Esophagus squamous epithelium (tissue), 5 donors: ENCODE measurements around the gene IQSEC3. TPM values are rescaled to one million over a fixed set of nuclear protein-coding genes. Genes with fewer than 3 reads are reported as not detected.
A peak's percentile ranks its signal among the peaks of the same experiment; 100 is the strongest.

Experiments
- DNase-seq: peaks from one replicate; lab custom pipeline; 2025; lab: John Stamatoyannopoulos, UW
- H3K27ac ChIP-seq, 4 donors: fragments of 200-600 bp; sonication (generic); one replicate each; pipeline ENCODE4 v1.5.1; 2016 to 2019; ENCODE audit warnings: mild to moderate bottlenecking in 1 of 4
- H3K27me3 ChIP-seq, 4 donors: fragments of 200-600 bp; sonication (generic); 1 replicate in 3 of 4; 2 replicates in 1 of 4; pipeline versions ENCODE4 v1.5.1 to v1.6.0; 2017 to 2021; ENCODE audit warnings: antibody characterized with exemption in 1 of 4
- H3K36me3 ChIP-seq, 3 donors: fragments of 200-600 bp; sonication (generic); one replicate each; pipeline ENCODE4 v1.5.1; 2016 to 2019
- H3K4me1 ChIP-seq, 3 donors: fragments of 200-600 bp; sonication (generic); one replicate each; pipeline ENCODE4 v1.5.1; 2017 to 2019
- H3K4me3 ChIP-seq, 4 donors: fragments of 200-600 bp; sonication (generic); 1 replicate in 3 of 4; 2 replicates in 1 of 4; pipeline ENCODE4 v1.5.1; 2016 to 2019; ENCODE audit warnings: mild to moderate bottlenecking in 2 of 4, moderate library complexity in 1 of 4
- H3K9me3 ChIP-seq, 3 donors: fragments of 200-600 bp; sonication (generic); one replicate each; pipeline ENCODE4 v1.5.1; 2016 to 2019
- POLR2A ChIP-seq, 4 donors: fragments of 450-650 bp; IDR thresholded peaks; one replicate each; pipeline ENCODE4 v1.6.1; 2017; ENCODE audit warnings: antibody characterized with exemption in 4 of 4, mild to moderate bottlenecking in 4 of 4, moderate library complexity in 3 of 4
- WGBS, 2 donors: methylation state at CpG; one replicate each; pipeline ENCODE4 v1.1.5; 2018; 5-methylcytosine and 5-hydroxymethylcytosine counted together
- intact Hi-C: fragments of 100-400 bp; cut with DNase I; formaldehyde crosslinking; loops from one replicate; pipeline ENCODE4 v1.15.0; 2022
- total RNA-seq, 4 donors: library from RNA; depleted of rRNA; stranded (reverse); fragments of >200 nt; gene quantifications; one replicate each; pipeline ENCODE4 v1.1.0, GENCODE V29; 2016
- TF ChIP-seq, protein P1 (sequence below), 6 experiments: fragments of 450-650 bp in 4 of 6; fragments of 200-600 bp in 2 of 6; sonication (generic) in 2 of 6; IDR thresholded peaks; one replicate each; pipeline ENCODE4 v1.5.1; 2016 to 2019; ENCODE audit warnings: antibody characterized with exemption in 6 of 6, mild to moderate bottlenecking in 4 of 6, moderate library complexity in 4 of 6
- donor health status: DM: yes; HTN: yes; CAD: no.

IQSEC3 gene
- total RNA-seq, 4 donors from 2014 or later: 0.04 to 0.95 (median 0.08) TPM; not detected in 1

DNA sequence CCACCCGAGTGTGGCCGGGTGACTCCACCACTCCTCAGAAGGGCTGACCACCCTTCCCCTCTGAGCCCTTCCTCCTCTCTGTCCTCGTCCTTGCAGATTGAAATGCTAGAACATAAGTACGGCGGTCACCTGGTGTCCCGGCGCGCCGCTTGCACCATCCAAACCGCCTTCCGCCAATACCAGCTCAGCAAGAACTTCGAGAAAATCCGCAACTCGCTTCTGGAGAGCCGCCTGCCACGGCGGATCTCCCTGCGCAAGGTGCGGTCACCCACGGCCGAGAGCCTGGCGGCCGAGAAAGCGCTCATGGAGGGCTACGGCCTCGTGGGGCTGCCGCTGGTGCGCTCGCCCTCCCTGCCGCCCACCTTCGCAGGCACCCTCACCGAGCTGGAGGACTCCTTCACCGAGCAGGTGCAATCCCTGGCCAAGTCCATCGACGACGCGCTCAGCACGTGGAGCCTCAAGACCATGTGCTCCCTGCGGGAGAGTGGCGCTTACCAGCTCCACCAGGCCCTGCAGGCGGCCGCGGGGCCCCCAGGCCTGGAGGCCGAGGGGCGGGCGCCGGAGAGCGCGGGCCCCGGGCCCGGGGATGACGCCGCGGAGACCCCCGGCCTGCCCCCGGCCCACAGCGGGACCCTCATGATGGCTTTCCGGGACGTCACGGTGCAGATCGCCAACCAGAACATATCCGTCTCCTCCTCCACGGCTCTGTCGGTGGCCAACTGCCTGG, 71.8 kb downstream of the IQSEC3 start:
- Histone ChIP-seq H3K27me3 (peaks cover 0 to 69% (median 3%) of the 10 kb centered on the region in 4 donors), H3K9me3 (no peaks in the 10 kb centered on the region), H3K4me1 (peaks cover 0 to 17% (median 11%) of the 10 kb centered on the region in 3 donors), H3K27ac (no peak overlapping the region), H3K4me3 (peak overlapping the region in 2 of 4 donors; percentile 34 to 43), H3K36me3 (no peaks in the 10 kb centered on the region)
- intact Hi-C loops: no loop called here
- 80 to 100% methylated on average over 2 to 11 of the region's 64 CpGs for WGBS, 2 donors
- no peak for DNase-seq
- TF ChIP-seq, protein P1, sequence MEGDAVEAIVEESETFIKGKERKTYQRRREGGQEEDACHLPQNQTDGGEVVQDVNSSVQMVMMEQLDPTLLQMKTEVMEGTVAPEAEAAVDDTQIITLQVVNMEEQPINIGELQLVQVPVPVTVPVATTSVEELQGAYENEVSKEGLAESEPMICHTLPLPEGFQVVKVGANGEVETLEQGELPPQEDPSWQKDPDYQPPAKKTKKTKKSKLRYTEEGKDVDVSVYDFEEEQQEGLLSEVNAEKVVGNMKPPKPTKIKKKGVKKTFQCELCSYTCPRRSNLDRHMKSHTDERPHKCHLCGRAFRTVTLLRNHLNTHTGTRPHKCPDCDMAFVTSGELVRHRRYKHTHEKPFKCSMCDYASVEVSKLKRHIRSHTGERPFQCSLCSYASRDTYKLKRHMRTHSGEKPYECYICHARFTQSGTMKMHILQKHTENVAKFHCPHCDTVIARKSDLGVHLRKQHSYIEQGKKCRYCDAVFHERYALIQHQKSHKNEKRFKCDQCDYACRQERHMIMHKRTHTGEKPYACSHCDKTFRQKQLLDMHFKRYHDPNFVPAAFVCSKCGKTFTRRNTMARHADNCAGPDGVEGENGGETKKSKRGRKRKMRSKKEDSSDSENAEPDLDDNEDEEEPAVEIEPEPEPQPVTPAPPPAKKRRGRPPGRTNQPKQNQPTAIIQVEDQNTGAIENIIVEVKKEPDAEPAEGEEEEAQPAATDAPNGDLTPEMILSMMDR (IDR thresholded peaks at IDR 0.05): no peak
- no peak for TF ChIP-seq POLR2A (IDR thresholded peaks at IDR 0.05)

DNA sequence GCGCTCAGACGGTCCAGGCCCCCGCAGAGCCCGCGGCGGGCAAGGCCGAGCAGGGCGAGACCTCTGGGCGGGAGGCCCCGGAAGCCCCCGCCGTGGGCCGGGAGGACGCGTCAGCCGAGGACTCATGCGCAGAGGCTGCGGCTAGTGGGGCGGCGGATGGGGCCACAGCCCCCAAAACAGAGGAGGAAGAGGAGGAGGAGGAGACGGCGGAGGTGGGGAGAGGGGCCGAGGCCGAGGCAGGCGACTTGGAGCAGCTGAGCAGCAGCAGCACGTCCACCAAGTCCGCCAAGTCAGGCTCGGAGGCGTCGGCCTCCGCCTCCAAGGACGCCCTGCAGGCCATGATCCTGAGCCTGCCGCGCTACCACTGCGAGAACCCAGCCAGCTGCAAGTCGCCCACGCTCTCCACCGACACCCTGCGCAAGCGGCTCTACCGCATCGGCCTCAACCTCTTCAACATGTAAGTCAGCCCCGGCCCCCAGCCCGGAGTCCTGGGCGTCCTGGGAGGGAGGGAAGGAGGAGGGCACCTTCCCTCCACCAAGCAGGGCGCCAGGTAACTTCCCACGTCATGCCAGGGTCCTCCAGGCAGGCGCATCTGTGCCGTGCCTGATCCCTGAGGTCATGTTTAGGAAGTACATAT, 72.4 kb downstream of the IQSEC3 start:
- no peaks in the 10 kb centered on the region for H3K36me3 ChIP-seq
- intact Hi-C loops: no loop called here
- peak overlapping the region in 3 of 4 donors; percentile 14 to 43 (median 34) for H3K4me3 ChIP-seq
- peaks cover 1 to 24% (median 14%) of the 10 kb centered on the region in 3 donors for H3K4me1 ChIP-seq
- 13 to 46% methylated on average over 8 to 26 of the region's 49 CpGs for WGBS, 2 donors
- H3K27ac ChIP-seq: no peak overlapping the region
- DNase-seq: no peak
- H3K9me3 ChIP-seq: no peaks in the 10 kb centered on the region
- H3K27me3 ChIP-seq: peaks cover 0 to 69% (median 3%) of the 10 kb centered on the region in 4 donors
- TF ChIP-seq, protein P1 (IDR thresholded peaks at IDR 0.05): no peak
- no peak for TF ChIP-seq POLR2A (IDR thresholded peaks at IDR 0.05)

DNA sequence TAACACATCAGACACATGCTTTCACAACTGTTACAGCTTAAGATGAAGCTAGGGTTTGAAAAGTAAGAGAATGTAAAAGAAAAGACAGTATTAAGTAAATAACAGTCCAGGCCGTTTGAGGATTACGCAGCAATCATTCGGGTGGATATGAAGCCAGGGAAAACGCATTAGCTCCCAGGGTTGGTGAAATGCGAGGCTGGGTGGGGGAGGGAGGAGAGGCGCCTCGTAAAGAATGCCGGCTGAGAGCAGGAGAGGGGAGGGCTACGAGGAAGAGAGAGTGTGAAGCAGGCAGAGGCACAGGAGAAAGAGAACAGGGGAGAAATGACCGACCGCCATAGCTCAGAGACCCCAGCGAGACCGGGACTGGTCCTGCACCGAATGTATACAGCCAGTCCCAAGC, 73.0 kb downstream of the IQSEC3 start:
- Histone ChIP-seq H3K27me3 (peaks cover 0 to 69% (median 3%) of the 10 kb centered on the region in 4 donors), H3K4me1 (peaks cover 5 to 30% (median 14%) of the 10 kb centered on the region in 3 donors), H3K4me3 (peak overlapping the region in 3 of 4 donors; percentile 14 to 43 (median 34)), H3K9me3 (no peaks in the 10 kb centered on the region), H3K27ac (no peak overlapping the region), H3K36me3 (no peaks in the 10 kb centered on the region)
- TF ChIP-seq POLR2A (IDR thresholded peaks at IDR 0.05): no peak
- TF ChIP-seq, protein P1 (IDR thresholded peaks at IDR 0.05): no peak
- intact Hi-C loops: no loop called here
- DNase-seq: no peak
- WGBS, 2 donors: 47 to 50% methylated on average over 14 of the region's 14 CpGs

DNA sequence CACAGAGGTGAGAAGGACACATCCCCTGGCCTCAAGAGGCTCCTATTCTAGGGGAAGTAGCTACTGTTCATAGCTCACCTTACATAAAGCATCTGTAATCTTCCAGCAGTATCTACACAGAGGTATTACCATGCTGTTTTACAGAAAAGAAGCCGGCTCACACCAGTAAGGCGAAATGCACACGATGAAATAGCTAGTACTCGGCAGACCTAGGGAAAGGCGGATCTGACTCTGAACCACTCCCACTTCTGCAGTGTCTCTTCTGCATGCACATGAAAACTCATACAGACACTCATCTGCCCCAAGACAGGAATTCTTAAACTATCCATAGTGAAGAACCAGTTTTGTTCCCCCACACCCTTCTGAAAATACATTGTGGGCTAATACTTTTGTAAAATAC, 73.6 kb downstream of the IQSEC3 start:
- intact Hi-C loops: no loop called here
- Histone ChIP-seq H3K36me3 (no peaks in the 10 kb centered on the region), H3K9me3 (no peaks in the 10 kb centered on the region), H3K27me3 (peaks cover 0 to 69% (median 3%) of the 10 kb centered on the region in 4 donors), H3K27ac (no peak overlapping the region), H3K4me1 (peaks cover 9 to 35% (median 14%) of the 10 kb centered on the region in 3 donors), H3K4me3 (peak overlapping the region in 1 of 4 donors; percentile 34)
- no peak for DNase-seq
- TF ChIP-seq, protein P1 (IDR thresholded peaks at IDR 0.05): no peak
- no peak for TF ChIP-seq POLR2A (IDR thresholded peaks at IDR 0.05)
- WGBS, 2 donors: 55 to 86% methylated on average over 5 of the region's 5 CpGs
